ENCODE data around the gene RNF144A. TPM values are rescaled to one million over a fixed set of nuclear protein-coding genes. Genes with fewer than 3 reads are reported as not detected.
"Not testable (repeated sequence)": the region's sequence is repeated elsewhere in the genome, so short reads cannot be mapped to it uniquely, and the experiment has no call there.

RNF144A gene
- total and polyA plus RNA-seq, 2 donors from 2014 or later: 4.2 to 12.3 TPM

DNA sequence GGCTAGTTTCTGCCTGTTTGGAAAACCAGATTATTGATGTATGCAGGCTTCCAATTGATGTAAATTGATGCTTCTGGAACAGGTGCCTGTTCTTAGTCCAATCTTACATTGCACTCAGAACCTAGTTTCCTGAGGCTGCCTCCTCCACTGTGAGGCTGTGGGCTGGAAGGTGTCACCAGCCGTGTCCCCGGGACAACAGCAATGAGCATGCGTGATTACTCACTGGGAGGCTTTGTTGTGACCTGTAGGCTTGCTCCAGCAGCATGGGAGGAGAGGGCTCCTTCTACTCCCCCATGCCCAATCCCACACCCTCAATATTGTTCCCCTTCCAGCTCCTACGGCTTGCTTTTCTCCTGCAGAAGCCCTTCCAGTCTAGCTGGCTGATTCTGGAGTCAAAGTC, 28.5 kb upstream of the RNF144A start:
- Histone ChIP-seq H3K36me3 (ENCODE audit: control insufficient read depth in 2 of 3, insufficient read depth in 3 of 3, low read length in 3 of 3) (no peaks in the 10 kb centered on the region), H3K27ac (ENCODE audit: low read depth in 2 of 2, low read length in 2 of 2) (no peak overlapping the region), H3K4me3 (ENCODE audit: low read length in 3 of 3) (no peak overlapping the region), H3K9ac (ENCODE audit: low read length in 3 of 3) (no peak overlapping the region), H3K4me1 (ENCODE audit: control insufficient read depth in 2 of 3, insufficient read depth in 2 of 3, low read depth in 1 of 3, low read length in 3 of 3) (no peaks in the 10 kb centered on the region), H3K9me3 (ENCODE audit: control insufficient read depth in 2 of 3, insufficient read depth in 1 of 3, low read length in 3 of 3) (no peaks in the 10 kb centered on the region), H3K27me3 (ENCODE audit: control insufficient read depth, insufficient read depth, low read length) (no peaks in the 10 kb centered on the region)
- intact Hi-C loops (cut with DNase I): no loop called here
- no peak for FAIRE-seq
- TF ChIP-seq, protein P1, sequence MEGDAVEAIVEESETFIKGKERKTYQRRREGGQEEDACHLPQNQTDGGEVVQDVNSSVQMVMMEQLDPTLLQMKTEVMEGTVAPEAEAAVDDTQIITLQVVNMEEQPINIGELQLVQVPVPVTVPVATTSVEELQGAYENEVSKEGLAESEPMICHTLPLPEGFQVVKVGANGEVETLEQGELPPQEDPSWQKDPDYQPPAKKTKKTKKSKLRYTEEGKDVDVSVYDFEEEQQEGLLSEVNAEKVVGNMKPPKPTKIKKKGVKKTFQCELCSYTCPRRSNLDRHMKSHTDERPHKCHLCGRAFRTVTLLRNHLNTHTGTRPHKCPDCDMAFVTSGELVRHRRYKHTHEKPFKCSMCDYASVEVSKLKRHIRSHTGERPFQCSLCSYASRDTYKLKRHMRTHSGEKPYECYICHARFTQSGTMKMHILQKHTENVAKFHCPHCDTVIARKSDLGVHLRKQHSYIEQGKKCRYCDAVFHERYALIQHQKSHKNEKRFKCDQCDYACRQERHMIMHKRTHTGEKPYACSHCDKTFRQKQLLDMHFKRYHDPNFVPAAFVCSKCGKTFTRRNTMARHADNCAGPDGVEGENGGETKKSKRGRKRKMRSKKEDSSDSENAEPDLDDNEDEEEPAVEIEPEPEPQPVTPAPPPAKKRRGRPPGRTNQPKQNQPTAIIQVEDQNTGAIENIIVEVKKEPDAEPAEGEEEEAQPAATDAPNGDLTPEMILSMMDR (IDR thresholded peaks at IDR 0.05; ENCODE audit: borderline replicate concordance, extremely low read depth, insufficient read depth): no peak
- DNase-seq: no peak

DNA sequence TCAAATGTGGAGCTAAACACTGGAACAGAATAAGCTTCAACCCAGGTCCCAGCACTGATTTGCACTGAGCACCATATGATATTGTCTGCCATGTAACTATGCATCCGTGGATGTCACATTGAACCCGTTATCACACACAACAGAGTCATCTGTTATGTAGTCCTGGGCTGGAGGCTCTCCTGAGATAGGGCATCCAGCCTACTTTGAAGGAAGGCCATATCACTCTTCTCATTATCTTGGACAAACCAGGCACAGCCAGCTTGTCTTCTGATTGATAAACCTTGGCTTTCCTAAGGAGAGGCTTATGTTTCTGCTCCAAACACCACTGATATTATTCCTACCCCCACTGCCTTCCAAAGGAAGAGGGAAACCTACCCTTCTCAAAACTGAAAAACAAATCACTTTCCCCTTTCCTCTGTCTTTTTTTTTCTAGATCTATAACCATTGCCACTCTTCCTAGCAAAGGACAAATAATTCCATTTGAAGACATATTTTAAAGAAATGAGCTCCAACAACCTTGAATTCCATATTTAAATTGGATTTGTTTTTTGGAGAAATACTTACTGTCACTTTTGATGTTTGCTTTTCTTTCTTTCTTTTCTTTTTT, 23.2 kb upstream of the RNF144A start:
- Histone ChIP-seq H3K27ac (ENCODE audit: low read depth in 2 of 2, low read length in 2 of 2) (no peak overlapping the region), H3K4me3 (ENCODE audit: low read length in 3 of 3) (no peak overlapping the region), H3K27me3 (ENCODE audit: control insufficient read depth, insufficient read depth, low read length) (no peaks in the 10 kb centered on the region), H3K9ac (ENCODE audit: low read length in 3 of 3) (no peak overlapping the region), H3K4me1 (ENCODE audit: control insufficient read depth in 2 of 3, insufficient read depth in 2 of 3, low read depth in 1 of 3, low read length in 3 of 3) (no peaks in the 10 kb centered on the region), H3K36me3 (ENCODE audit: control insufficient read depth in 2 of 3, insufficient read depth in 3 of 3, low read length in 3 of 3) (no peaks in the 10 kb centered on the region), H3K9me3 (ENCODE audit: control insufficient read depth in 2 of 3, insufficient read depth in 1 of 3, low read length in 3 of 3) (no peaks in the 10 kb centered on the region)
- TF ChIP-seq, protein P1 (IDR thresholded peaks at IDR 0.05; ENCODE audit: borderline replicate concordance, extremely low read depth, insufficient read depth): no peak
- intact Hi-C loops (cut with DNase I): no loop called here
- DNase-seq (no peak), FAIRE-seq (no peak)

DNA sequence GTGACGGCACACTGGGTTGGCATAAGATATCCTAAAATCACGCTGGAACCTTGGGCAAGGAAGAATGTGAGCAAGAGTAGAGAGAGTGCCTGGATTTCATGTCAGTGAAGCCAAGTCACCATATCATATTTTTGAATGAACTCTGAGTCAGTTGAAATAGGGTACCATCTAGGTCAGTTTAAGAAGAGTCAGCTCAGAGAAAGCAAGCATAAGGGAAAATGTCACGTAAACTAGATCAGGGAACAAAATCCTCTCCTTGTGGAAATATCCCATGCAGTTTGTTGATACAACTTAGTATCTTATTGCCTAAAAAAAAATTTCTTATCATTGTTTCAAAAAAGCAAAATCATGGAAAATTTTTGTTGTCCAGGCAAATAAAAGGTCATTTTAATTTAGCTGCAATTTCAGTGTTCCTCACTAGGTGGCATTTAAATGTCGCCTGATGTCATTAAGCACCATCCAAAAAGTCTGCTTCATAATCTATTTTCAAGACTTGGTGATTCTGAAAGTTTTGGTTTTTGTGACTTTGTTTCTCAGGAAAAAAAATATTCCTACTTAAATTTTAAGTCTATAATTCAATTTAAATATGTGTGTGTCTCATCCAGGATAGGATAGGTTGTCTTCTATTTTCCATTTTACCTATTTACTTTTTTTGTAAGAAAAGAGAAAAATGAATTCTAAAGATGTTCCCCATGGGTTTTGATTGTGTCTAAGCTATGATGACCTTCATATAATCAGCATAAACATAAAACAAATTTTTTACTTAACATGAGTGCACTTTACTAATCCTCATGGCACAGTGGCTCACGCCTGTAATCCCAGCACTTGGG, 20.1 kb upstream of the RNF144A start:
- Histone ChIP-seq H3K9me3 (ENCODE audit: control insufficient read depth in 2 of 3, insufficient read depth in 1 of 3, low read length in 3 of 3) (no peaks in the 10 kb centered on the region), H3K36me3 (ENCODE audit: control insufficient read depth in 2 of 3, insufficient read depth in 3 of 3, low read length in 3 of 3) (no peaks in the 10 kb centered on the region), H3K9ac (ENCODE audit: low read length in 3 of 3) (no peak overlapping the region), H3K4me1 (ENCODE audit: control insufficient read depth in 2 of 3, insufficient read depth in 2 of 3, low read depth in 1 of 3, low read length in 3 of 3) (no peaks in the 10 kb centered on the region), H3K27me3 (ENCODE audit: control insufficient read depth, insufficient read depth, low read length) (no peaks in the 10 kb centered on the region), H3K4me3 (ENCODE audit: low read length in 3 of 3) (no peak overlapping the region), H3K27ac (ENCODE audit: low read depth in 2 of 2, low read length in 2 of 2) (no peak overlapping the region)
- TF ChIP-seq, protein P1 (IDR thresholded peaks at IDR 0.05; ENCODE audit: borderline replicate concordance, extremely low read depth, insufficient read depth): peak; percentile 65
- intact Hi-C loops (cut with DNase I): no loop called here
- DNase-seq: peak in 2 of 5 donors; percentile 68
- peak; percentile 97 for FAIRE-seq

DNA sequence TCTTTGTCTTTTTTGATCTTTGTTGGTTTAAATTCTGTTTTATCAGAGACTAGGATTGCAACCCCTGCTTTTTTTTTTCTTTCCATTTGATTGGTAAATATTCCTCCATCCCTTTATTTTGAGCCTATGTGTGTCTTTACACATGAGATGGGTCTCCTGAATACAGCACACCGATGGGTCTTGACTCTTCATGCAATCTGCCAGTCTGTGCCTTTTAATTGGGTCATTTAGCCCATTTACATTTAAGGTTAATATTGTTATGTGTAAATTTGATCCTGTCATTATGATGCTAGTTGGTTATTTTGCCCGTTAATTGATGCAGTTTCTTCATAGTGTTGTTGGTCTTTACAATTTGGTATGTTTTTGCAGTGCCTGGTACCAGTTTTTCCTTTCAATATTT, 14.6 kb upstream of the RNF144A start:
- intact Hi-C loops (cut with DNase I): not testable (repeated sequence)

More for the DNA sequence above, 14.6 kb upstream of the RNF144A start:
- not testable (repeated sequence) for H3K27ac ChIP-seq (ENCODE audit: low read depth in 2 of 2, low read length in 2 of 2); H3K4me1 ChIP-seq (ENCODE audit: control insufficient read depth in 2 of 3, insufficient read depth in 2 of 3, low read depth in 1 of 3, low read length in 3 of 3); H3K9me3 ChIP-seq (ENCODE audit: control insufficient read depth in 2 of 3, insufficient read depth in 1 of 3, low read length in 3 of 3); FAIRE-seq; H3K36me3 ChIP-seq (ENCODE audit: control insufficient read depth in 2 of 3, insufficient read depth in 3 of 3, low read length in 3 of 3); H3K4me3 ChIP-seq (ENCODE audit: low read length in 3 of 3); DNase-seq; H3K27me3 ChIP-seq (ENCODE audit: control insufficient read depth, insufficient read depth, low read length); H3K9ac ChIP-seq (ENCODE audit: low read length in 3 of 3)

Measured in kidney (tissue), 14 donors.